Measurements from ENCODE around the gene TRIM2. TPM values are rescaled to one million over a fixed set of nuclear protein-coding genes. Genes with fewer than 3 reads are reported as not detected.

TRIM2 gene
- total and polyA plus RNA-seq, 2 of the 8 experiments (the other 6 are each of a cell fraction or from before 2014, with no cell fraction given), result 34.0 to 59.8 TPM

DNA sequence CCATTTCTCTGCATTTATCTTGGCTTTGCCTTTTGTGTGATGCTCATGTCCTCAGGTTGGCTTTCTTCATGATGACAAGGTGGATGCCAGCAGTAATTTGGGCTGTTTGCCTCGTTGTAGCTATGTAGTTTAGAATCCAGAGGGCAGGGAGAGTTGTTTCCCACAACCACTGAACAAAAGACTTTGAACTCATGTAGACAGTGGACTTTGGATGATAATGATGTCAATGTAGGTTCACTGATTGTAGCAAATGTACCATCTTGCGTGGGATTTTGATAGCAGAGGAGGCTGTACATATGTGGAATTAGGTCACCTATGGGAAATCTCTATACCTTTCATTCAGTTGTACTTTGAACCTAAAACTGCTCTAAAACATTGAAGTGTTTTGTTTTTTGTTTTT is 181.5 kb downstream of the TRIM2 start:
- ChIA-PET POLR2A (ENCODE audit: partially characterized antibody) (no interaction called here), CTCF (ENCODE audit: partially characterized antibody) (no interaction called here)
- Histone ChIP-seq H3K18ac (ENCODE audit: extremely low read depth, low read length) (no peak overlapping the region), H2AFZ (ENCODE audit: low read length) (no peak overlapping the region), H3K4me2 (ENCODE audit: insufficient read depth in 1 of 2, low read depth in 2 of 2, low read length in 2 of 2) (no peak overlapping the region), H3K36me3 (ENCODE audit: control insufficient read depth in 2 of 4, insufficient read depth in 4 of 4, low read length in 3 of 4) (no peaks in the 10 kb centered on the region), H4K91ac (replicated peaks; ENCODE audit: insufficient read length, low read length) (no peak overlapping the region), H3K9me3 (ENCODE audit: insufficient read depth in 2 of 2, low read depth in 1 of 2, low read length in 1 of 2) (no peaks in the 10 kb centered on the region), H2BK15ac (ENCODE audit: low read length) (no peak overlapping the region), H3K14ac (ENCODE audit: insufficient read length) (no peak overlapping the region), H2BK20ac (ENCODE audit: low read length) (no peak overlapping the region), H3K79me2 (ENCODE audit: control insufficient read depth in 1 of 2, insufficient read depth in 2 of 2, low read length in 2 of 2) (no peaks in the 10 kb centered on the region), H3K4me3 (ENCODE audit: extremely low read depth in 1 of 4, insufficient read depth in 2 of 4, low read depth in 3 of 4, low read length in 4 of 4) (no peak overlapping the region), H2AK5ac (ENCODE audit: low read depth, low read length) (no peak overlapping the region), H2BK5ac (ENCODE audit: low read depth, low read length) (no peak overlapping the region), H3K27me3 (replicated peaks in 1 of 4; ENCODE audit: control insufficient read depth in 3 of 4, extremely low read depth in 1 of 4, insufficient read depth in 3 of 4, low read length in 3 of 4) (no peaks in the 10 kb centered on the region), H3K9ac (replicated peaks in 1 of 4; ENCODE audit: extremely low read depth in 1 of 4, low read depth in 3 of 4, low read length in 3 of 4) (no peak overlapping the region), H4K20me1 (replicated peaks in 1 of 2; ENCODE audit: control insufficient read depth in 1 of 2, insufficient read depth in 2 of 2, low read length in 2 of 2) (no peaks in the 10 kb centered on the region), H3K79me1 (ENCODE audit: low read depth, low read length) (no peaks in the 10 kb centered on the region), H3K23me2 (ENCODE audit: low read depth, low read length) (no peaks in the 10 kb centered on the region; the same call in 1 of the 2 replicates), H3K27ac (ENCODE audit: low read depth, low read length) (no peak overlapping the region), H2BK120ac (replicated peaks; ENCODE audit: low read depth, low read length) (no peak overlapping the region), H3K56ac (replicated peaks; ENCODE audit: insufficient read length, low read depth, low read length) (no peak overlapping the region), H4K5ac (ENCODE audit: insufficient read length, low read depth, low read length) (no peak overlapping the region), H3K4me1 (replicated peaks in 1 of 4; ENCODE audit: control insufficient read depth in 3 of 4, insufficient read depth in 4 of 4, low read length in 3 of 4) (no peaks in the 10 kb centered on the region), H4K8ac (ENCODE audit: extremely low read depth, insufficient read depth, low read length) (no peak overlapping the region), H3K4ac (replicated peaks; ENCODE audit: insufficient read length, low read depth, low read length) (no peak overlapping the region), H2BK12ac (ENCODE audit: low read depth, low read length) (no peak overlapping the region), H3K23ac (ENCODE audit: insufficient read length) (no peak overlapping the region)
- no peak for FAIRE-seq
- DNase-seq (ENCODE audit: low read depth in 1 of 2, low spot score in 2 of 2), result no peak
- no peak for TF ChIP-seq POLR2AphosphoS5 (IDR thresholded peaks at IDR 0.05; ENCODE audit: low read depth, low read length)
- TF ChIP-seq SIX5 (IDR thresholded peaks at IDR 0.05; ENCODE audit: low read depth, low read length), result no peak
- no peak for TF ChIP-seq GABPA (IDR thresholded peaks at IDR 0.05; ENCODE audit: borderline replicate concordance, insufficient read depth, low read length)
- no peak for TF ChIP-seq FOSL1 (IDR thresholded peaks at IDR 0.05; ENCODE audit: insufficient read depth, low read depth, low read length)
- 89% methylated on average over 2 of the region's 2 CpGs; no CpG with 5 or more reads in 1 of the 2 experiments for WGBS, 2 experiments (ENCODE audit: extremely low coverage in 1 of 2, insufficient coverage in 1 of 2, insufficient read length in 1 of 2, insufficient replicate concordance in 2 of 2, low coverage in 1 of 2, low lambda C conversion rate in 2 of 2, missing lambda C conversion rate in 1 of 2)
